ENCODE results near the gene UST.

DNA sequence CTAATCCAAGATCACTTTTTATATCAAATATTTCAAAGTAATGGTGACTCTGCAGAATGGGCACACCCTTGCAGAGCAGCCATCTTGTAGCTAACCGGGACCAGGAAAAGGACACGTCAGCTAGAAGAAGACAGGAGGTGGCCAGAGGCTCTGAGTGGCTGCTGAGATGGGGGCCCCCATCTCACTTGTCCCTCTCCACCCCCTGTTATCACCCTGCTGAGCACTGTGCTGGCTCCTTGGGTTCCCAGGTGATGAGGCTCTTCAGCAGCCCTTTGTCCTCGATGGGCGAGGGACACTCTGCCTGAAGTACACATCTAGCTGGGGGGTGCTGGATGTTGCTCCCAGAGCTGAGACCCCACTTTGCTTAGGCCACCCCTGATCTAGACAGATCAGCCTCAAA is 126.3 kb downstream of the UST start:
- TF ChIP-seq CTCF (IDR thresholded peaks at IDR 0.05) (no peak), POLR2A (IDR thresholded peaks at IDR 0.05) (no peak)
